Activated CD4-positive, alpha-beta T cell treated with anti-CD3 and anti-CD28 coated beads, Interleukin-2, Interleukin-6, amounts not matched to agents 100 ng/mL and 50 ng/mL, durations not matched to agents 16 hours and 8 hours (primary cell): ENCODE results near the gene RADIL.

Source experiments
- DNase-seq: peaks from one replicate; pipeline ENCODE4 v3.0.0-alpha.2; 2020

The RADIL gene

GRCh38 chr7:4789194-4790077, 94.1 kb downstream of the RADIL start:
- no peak for DNase-seq

- DNase-seq, result no peak
Measured at GRCh38 chr7:4788627-4789189, 94.8 kb downstream of the RADIL start.

- DNase-seq, result no peak
Measured at GRCh38 chr7:4787947-4788626, 95.4 kb downstream of the RADIL start.

- DNase-seq, result no peak
Measured at GRCh38 chr7:4787541-4787940, 96.0 kb downstream of the RADIL start.

GRCh38 chr7:4786015-4786414, 97.5 kb downstream of the RADIL start:
- DNase-seq, result no peak

- no peak for DNase-seq
Measured at GRCh38 chr7:4785371-4785770, 98.1 kb downstream of the RADIL start.

GRCh38 chr7:4784799-4785198, 98.7 kb downstream of the RADIL start:
- no peak for DNase-seq

- DNase-seq, result no peak
Measured at GRCh38 chr7:4783762-4784351, 99.7 kb downstream of the RADIL start.

GRCh38 chr7:4783292-4783652, 100.2 kb downstream of the RADIL start:
- DNase-seq, result no peak

GRCh38 chr7:4782333-4783291, 100.9 kb downstream of the RADIL start:
- no peak for DNase-seq

- DNase-seq, result no peak
Measured at GRCh38 chr7:4781366-4782069, 102.0 kb downstream of the RADIL start.

- no peak for DNase-seq
Measured at GRCh38 chr7:4779118-4779517, 104.4 kb downstream of the RADIL start.

GRCh38 chr7:4775848-4776623, 107.5 kb downstream of the RADIL start:
- DNase-seq, result peak; percentile 47

GRCh38 chr7:4775250-4775847, 108.2 kb downstream of the RADIL start, which contains the start of gene AP5Z1:
AP5Z1 (plus strand) TSS chr7:4775623; CDS start chr7:4775716, 93 bp downstream.
- peak; percentile 97 for DNase-seq

- peak; percentile 41 for DNase-seq
Measured at GRCh38 chr7:4774658-4775249, 108.8 kb downstream of the RADIL start.

- no peak for DNase-seq
Measured at GRCh38 chr7:4774007-4774406, 109.5 kb downstream of the RADIL start.

GRCh38 chr7:4772306-4772705, 111.2 kb downstream of the RADIL start:
- DNase-seq, result no peak

GRCh38 chr7:4771737-4772136, 111.8 kb downstream of the RADIL start:
- DNase-seq, result no peak

GRCh38 chr7:4770886-4771285, 112.6 kb downstream of the RADIL start:
- DNase-seq, result no peak

GRCh38 chr7:4769761-4770160, 113.8 kb downstream of the RADIL start:
- no peak for DNase-seq
